ENCODE measurements around the gene PKD1L1. TPM values are rescaled to one million over a fixed set of nuclear protein-coding genes. Genes with fewer than 3 reads are reported as not detected.

Gene PKD1L1
- total RNA-seq, 1 donor from 2014 or later, result 0.05 TPM

GRCh38 chr7:47940088-47941013 lies 7.9 kb downstream of the PKD1L1 start:
- H3K4me1 Mint-ChIP-seq (ENCODE audit: unreplicated experiment), result peaks cover 50% of the 10 kb centered on the region
- no peaks in the 10 kb centered on the region for H3K9me3 Mint-ChIP-seq (ENCODE audit: unreplicated experiment)
- H3K4me3 Mint-ChIP-seq (ENCODE audit: unreplicated experiment), result no peak overlapping the region
- peak overlapping the region; percentile 66 for H3K27ac Mint-ChIP-seq (ENCODE audit: unreplicated experiment)
- no peak for TF ChIP-seq CTCF (IDR thresholded peaks at IDR 0.05)
- H3K36me3 Mint-ChIP-seq (ENCODE audit: unreplicated experiment), result no peaks in the 10 kb centered on the region
- H3K27me3 Mint-ChIP-seq (ENCODE audit: unreplicated experiment), result no peaks in the 10 kb centered on the region
- peak; percentile 73 for DNase-seq (ENCODE audit: extremely low spot score, unreplicated experiment)

GRCh38 chr7:47939425-47940036 lies 8.7 kb downstream of the PKD1L1 start:
- no peak overlapping the region for H3K27ac Mint-ChIP-seq (ENCODE audit: unreplicated experiment)
- H3K9me3 Mint-ChIP-seq (ENCODE audit: unreplicated experiment), result no peaks in the 10 kb centered on the region
- no peaks in the 10 kb centered on the region for H3K27me3 Mint-ChIP-seq (ENCODE audit: unreplicated experiment)

GRCh38 chr7:47938574-47939165 lies 9.6 kb downstream of the PKD1L1 start:
- H3K27ac Mint-ChIP-seq (ENCODE audit: unreplicated experiment), result no peak overlapping the region

More at GRCh38 chr7:47939425-47940036, 8.7 kb downstream of the PKD1L1 start:
- peaks cover 49% of the 10 kb centered on the region for H3K4me1 Mint-ChIP-seq (ENCODE audit: unreplicated experiment)
- DNase-seq (ENCODE audit: extremely low spot score, unreplicated experiment), result peak; percentile 82
- no peaks in the 10 kb centered on the region for H3K36me3 Mint-ChIP-seq (ENCODE audit: unreplicated experiment)
- H3K4me3 Mint-ChIP-seq (ENCODE audit: unreplicated experiment), result no peak overlapping the region
- TF ChIP-seq CTCF (IDR thresholded peaks at IDR 0.05), result no peak

GRCh38 chr7:47937711-47938573 lies 10.3 kb downstream of the PKD1L1 start:
- TF ChIP-seq CTCF (IDR thresholded peaks at IDR 0.05), result no peak
- H3K4me3 Mint-ChIP-seq (ENCODE audit: unreplicated experiment), result no peak overlapping the region
- no peaks in the 10 kb centered on the region for H3K9me3 Mint-ChIP-seq (ENCODE audit: unreplicated experiment)
- no peaks in the 10 kb centered on the region for H3K36me3 Mint-ChIP-seq (ENCODE audit: unreplicated experiment)
- peak; percentile 62 for DNase-seq (ENCODE audit: extremely low spot score, unreplicated experiment)
- H3K27me3 Mint-ChIP-seq (ENCODE audit: unreplicated experiment), result no peaks in the 10 kb centered on the region
- no peak overlapping the region for H3K27ac Mint-ChIP-seq (ENCODE audit: unreplicated experiment)
- peaks cover 39% of the 10 kb centered on the region for H3K4me1 Mint-ChIP-seq (ENCODE audit: unreplicated experiment)

More at GRCh38 chr7:47938574-47939165, 9.6 kb downstream of the PKD1L1 start:
- Mint-ChIP-seq H3K27me3 (ENCODE audit: unreplicated experiment) (no peaks in the 10 kb centered on the region), H3K36me3 (ENCODE audit: unreplicated experiment) (no peaks in the 10 kb centered on the region), H3K9me3 (ENCODE audit: unreplicated experiment) (no peaks in the 10 kb centered on the region), H3K4me3 (ENCODE audit: unreplicated experiment) (no peak overlapping the region), H3K4me1 (ENCODE audit: unreplicated experiment) (peaks cover 44% of the 10 kb centered on the region)
- TF ChIP-seq CTCF (IDR thresholded peaks at IDR 0.05), result no peak
- DNase-seq (ENCODE audit: extremely low spot score, unreplicated experiment), result peak; percentile 54
